Neuronal stem cell (in vitro differentiated cells): ENCODE data around the gene APOA1.

ENCODE experiments used
- DNase-seq: peaks from one replicate; pipeline ENCODE4 v3.0.0-alpha.2; 2013; ENCODE audit warnings: low spot score
- H2AFZ ChIP-seq: one replicate; pipeline ENCODE4 v1.6.1; 2013; ENCODE audit warnings: mild to moderate bottlenecking, low read length, inconsistent platforms
- H2AK5ac ChIP-seq: 2 replicates; pipeline ENCODE4 v1.6.1; 2013; ENCODE audit warnings: low read depth, mild to moderate bottlenecking, inconsistent platforms, low read length, moderate library complexity, mixed read lengths
- H2BK120ac ChIP-seq: 2 replicates; pipeline ENCODE4 v1.6.1; 2013; ENCODE audit warnings: low read depth, mild to moderate bottlenecking, inconsistent platforms, low read length, moderate library complexity, mixed read lengths
- H2BK12ac ChIP-seq: one replicate; pipeline ENCODE4 v1.6.1; 2013; ENCODE audit warnings: low read length, inconsistent platforms
- H2BK15ac ChIP-seq: 2 replicates; pipeline ENCODE4 v1.6.1; 2013; ENCODE audit warnings: mild to moderate bottlenecking, low read length, inconsistent platforms, mixed read lengths
- H2BK5ac ChIP-seq: one replicate; pipeline ENCODE4 v1.6.1; 2013; ENCODE audit warnings: inconsistent platforms, mild to moderate bottlenecking, low read length, moderate library complexity
- H3K14ac ChIP-seq: one replicate; pipeline ENCODE4 v1.6.1; 2013; ENCODE audit warnings: low read length, inconsistent platforms
- H3K18ac ChIP-seq: 2 replicates; pipeline ENCODE4 v1.6.1; 2013; ENCODE audit warnings: low read length, inconsistent platforms
- H3K23ac ChIP-seq: 2 replicates; pipeline ENCODE4 v1.6.1; 2013; ENCODE audit warnings: low read depth, mild to moderate bottlenecking, mixed read lengths, low read length, inconsistent platforms; ENCODE audit not compliant: poor library complexity
- H3K27ac ChIP-seq: replicated peaks from 3 replicates; pipeline ENCODE4 v1.5.1; 2013; ENCODE audit warnings: low read length, inconsistent platforms
- H3K27me3 ChIP-seq, 3 experiments: 2 replicates each; pipeline ENCODE4 v1.6.1; 2013; ENCODE audit warnings: low read length in 3 of 3, mild to moderate bottlenecking in 2 of 3, inconsistent platforms in 1 of 3, low read depth in 1 of 3, mixed read lengths in 1 of 3, moderate library complexity in 1 of 3; ENCODE audit not compliant: control insufficient read depth in 3 of 3, insufficient read depth in 3 of 3
- H3K36me3 ChIP-seq, 2 donors: replicated peaks in 1 of 2; 2 replicates each; pipeline ENCODE4 v1.6.1; 2013; ENCODE audit warnings: low read length in 2 of 2; ENCODE audit not compliant: control insufficient read depth in 2 of 2, insufficient read depth in 2 of 2
- H3K4ac ChIP-seq: 2 replicates; pipeline ENCODE4 v1.6.1; 2013; ENCODE audit warnings: inconsistent platforms, mild to moderate bottlenecking, low read length, moderate library complexity
- H3K4me1 ChIP-seq, 2 donors: 1 replicate in 1 of 2; 2 replicates in 1 of 2; pipeline ENCODE4 v1.6.1; 2013; ENCODE audit warnings: low read length in 2 of 2, low read depth in 1 of 2; ENCODE audit not compliant: control insufficient read depth in 2 of 2, insufficient read depth in 1 of 2
- H3K4me2 ChIP-seq: one replicate; pipeline ENCODE4 v1.6.1; 2013; ENCODE audit warnings: mild to moderate bottlenecking, low read length, inconsistent platforms; ENCODE audit not compliant: insufficient read depth, poor library complexity, severe bottlenecking
- H3K4me3 ChIP-seq, 2 donors: 2 replicates each; pipeline ENCODE4 v1.5.1; 2013; ENCODE audit warnings: low read length in 2 of 2, mild to moderate bottlenecking in 2 of 2, inconsistent platforms in 1 of 2, moderate library complexity in 1 of 2
- H3K79me1 ChIP-seq: one replicate; pipeline ENCODE4 v1.6.1; 2013; ENCODE audit warnings: low read depth, mild to moderate bottlenecking, inconsistent platforms, low read length, moderate library complexity
- H3K9ac ChIP-seq: one replicate; pipeline ENCODE4 v1.6.1; 2013; ENCODE audit warnings: mild to moderate bottlenecking, low read depth, low read length, inconsistent platforms; ENCODE audit not compliant: poor library complexity
- H3K9me3 ChIP-seq, 2 donors: replicated peaks in 1 of 2; 2 replicates each; pipeline versions ENCODE3 to v1.6.1; 2013; ENCODE audit warnings: low read length in 2 of 2, mild to moderate bottlenecking in 2 of 2, inconsistent platforms in 1 of 2, low read depth in 1 of 2, mixed read lengths in 1 of 2, moderate library complexity in 1 of 2; ENCODE audit not compliant: control insufficient read depth in 2 of 2, insufficient read depth in 1 of 2
- H4K8ac ChIP-seq: one replicate; pipeline ENCODE4 v1.6.1; 2013; ENCODE audit warnings: low read depth, mild to moderate bottlenecking, inconsistent platforms, low read length, moderate library complexity
- H4K91ac ChIP-seq: one replicate; pipeline ENCODE4 v1.6.1; 2013; ENCODE audit warnings: low read length, low read depth, mild to moderate bottlenecking, inconsistent platforms; ENCODE audit not compliant: poor library complexity
- WGBS, 2 donors: extraction: QIAGEN DNeasy Blood & Tissue Kit; methylation state at CpG; one replicate each; pipeline ENCODE4 v1.1.7; 2013; ENCODE audit warnings: missing lambda C conversion rate in 2 of 2, mixed read lengths in 1 of 2; ENCODE audit not compliant: insufficient read length in 2 of 2, insufficient replicate concordance in 1 of 2; ENCODE audit errors: extremely low coverage in 2 of 2; 5-methylcytosine and 5-hydroxymethylcytosine counted together

Gene APOA1

GRCh38 chr11:116791002-116791812 is 46.2 kb downstream of the APOA1 start:
- peak overlapping the region; percentile 37 for H3K23ac ChIP-seq
- peak overlapping the region; percentile 27 for H3K4me2 ChIP-seq
- H2BK120ac ChIP-seq, result no peak overlapping the region
- WGBS, 2 donors, result no CpG with 5 or more reads among the region's 31 CpGs
- peaks cover 0 to 9% of the 10 kb centered on the region in 2 donors for H3K36me3 ChIP-seq
- peak overlapping the region; percentile 11 for H4K91ac ChIP-seq
- H3K4me3 ChIP-seq, result no peak overlapping the region
- H3K4ac ChIP-seq, result no peak overlapping the region
- DNase-seq, result peak; percentile 76
- H2BK12ac ChIP-seq, result no peak overlapping the region
- peak overlapping the region; percentile 95 for H2BK15ac ChIP-seq
- H3K79me1 ChIP-seq, result no peaks in the 10 kb centered on the region
- H3K9me3 ChIP-seq, result no peaks in the 10 kb centered on the region
- H2AFZ ChIP-seq, result peak overlapping the region; percentile 84
- peaks cover 8 to 17% of the 10 kb centered on the region in 2 donors for H3K4me1 ChIP-seq
- no peak overlapping the region for H2AK5ac ChIP-seq
- H3K27ac ChIP-seq, result no peak overlapping the region
- H3K14ac ChIP-seq, result no peak overlapping the region
- no peak overlapping the region for H3K9ac ChIP-seq
- H3K18ac ChIP-seq, result peak overlapping the region; percentile 76
- H2BK5ac ChIP-seq, result peak overlapping the region; percentile 33
- peaks cover 0 to 12% (median 3%) of the 10 kb centered on the region in 3 experiments for H3K27me3 ChIP-seq
- no peak overlapping the region for H4K8ac ChIP-seq

DNA sequence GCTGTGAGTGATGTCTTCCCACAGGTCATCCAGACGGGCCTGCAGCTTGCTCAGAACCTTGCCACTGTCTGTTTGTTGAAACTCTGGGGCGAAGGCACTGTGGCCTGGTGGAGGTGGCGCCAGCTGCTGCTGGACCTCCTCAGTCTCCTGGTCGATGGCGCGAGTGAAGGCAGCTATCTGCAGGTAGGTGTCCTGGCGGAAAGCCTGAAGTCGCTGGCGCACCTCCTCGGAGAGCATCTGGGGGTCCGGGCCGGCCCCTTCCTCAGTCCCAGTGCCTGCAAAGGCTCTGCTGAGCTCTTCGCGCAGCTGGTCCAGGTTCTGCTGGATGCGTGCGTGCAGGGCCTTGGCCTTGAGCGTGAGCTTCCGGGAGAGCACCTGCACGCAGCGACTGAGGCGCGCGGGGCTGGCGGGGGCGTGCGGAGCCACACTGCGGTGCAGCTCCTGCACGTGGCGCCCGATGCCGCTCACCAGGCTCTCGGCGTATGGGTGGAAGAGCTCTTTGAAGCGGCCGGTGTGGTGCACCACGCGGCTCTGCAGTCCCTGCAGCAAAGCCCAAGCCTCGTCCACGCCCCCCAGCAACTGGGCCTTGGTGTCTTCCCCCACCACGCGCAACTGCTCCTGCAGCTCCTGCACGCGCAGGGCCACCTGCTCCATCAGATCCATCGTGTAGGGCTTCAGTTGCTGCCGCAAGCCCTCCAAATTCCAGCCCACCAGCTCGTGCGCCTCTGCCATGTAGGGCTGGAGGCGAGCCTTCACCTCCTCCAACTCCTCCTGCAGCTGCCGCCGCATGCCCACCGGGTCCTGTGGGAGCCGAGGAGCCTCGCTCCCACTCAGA is 47.0 kb downstream of the APOA1 start:
- H3K4me1 ChIP-seq, result peaks cover 8 to 17% of the 10 kb centered on the region in 2 donors
- peaks cover 0 to 12% (median 3%) of the 10 kb centered on the region in 3 experiments for H3K27me3 ChIP-seq
- H3K9ac ChIP-seq, result no peak overlapping the region
- H4K91ac ChIP-seq, result no peak overlapping the region
- H3K4me3 ChIP-seq, result no peak overlapping the region
- peak overlapping the region; percentile 37 for H3K23ac ChIP-seq
- H3K4ac ChIP-seq, result no peak overlapping the region
- no peak overlapping the region for H2BK120ac ChIP-seq
- H3K36me3 ChIP-seq, result peaks cover 5 to 17% of the 10 kb centered on the region in 2 donors
- DNase-seq, result no peak
- H3K27ac ChIP-seq, result no peak overlapping the region
- no peaks in the 10 kb centered on the region for H3K9me3 ChIP-seq
- H3K14ac ChIP-seq, result no peak overlapping the region
- H2AFZ ChIP-seq, result peak overlapping the region; percentile 84
- peak overlapping the region; percentile 3 for H2BK15ac ChIP-seq
- no peak overlapping the region for H4K8ac ChIP-seq
- WGBS, 2 donors, result no CpG with 5 or more reads among the region's 53 CpGs
- no peak overlapping the region for H3K4me2 ChIP-seq
- no peak overlapping the region for H3K18ac ChIP-seq
- H2BK5ac ChIP-seq, result no peak overlapping the region
- no peak overlapping the region for H2BK12ac ChIP-seq
- H2AK5ac ChIP-seq, result peak overlapping the region; percentile 24
- no peaks in the 10 kb centered on the region for H3K79me1 ChIP-seq

DNA sequence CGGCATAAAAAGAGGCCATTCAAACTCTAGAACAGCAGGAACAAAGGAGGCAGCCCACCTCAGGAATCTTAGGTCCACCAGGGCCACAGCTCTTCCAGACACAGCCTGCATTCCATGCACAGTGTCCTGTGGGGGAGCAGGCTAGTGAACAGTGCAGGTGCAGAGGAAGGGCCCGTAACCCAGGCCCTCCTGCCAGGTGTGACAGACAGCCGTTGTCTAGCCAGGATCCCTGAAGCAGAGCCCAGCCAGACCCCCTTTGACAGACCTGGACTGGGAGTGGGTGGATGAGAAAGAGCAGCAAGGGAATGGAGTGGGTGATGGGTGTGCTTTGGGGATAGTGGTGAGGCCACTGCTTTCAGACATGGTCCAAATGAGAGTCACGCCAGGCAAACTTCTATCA is 48.4 kb downstream of the APOA1 start:
- no peak for DNase-seq
- Histone ChIP-seq H2BK5ac (no peak overlapping the region), H3K4me3 (peak overlapping the region in 1 of 2 donors; percentile 58), H3K23ac (no peak overlapping the region), H3K27ac (no peak overlapping the region), H3K27me3 (peaks cover 0 to 12% (median 3%) of the 10 kb centered on the region in 3 experiments), H3K9ac (no peak overlapping the region), H3K18ac (no peak overlapping the region), H2BK120ac (no peak overlapping the region), H3K9me3 (no peaks in the 10 kb centered on the region), H4K91ac (no peak overlapping the region), H3K36me3 (peaks cover 18 to 31% of the 10 kb centered on the region in 2 donors), H2BK15ac (no peak overlapping the region), H2BK12ac (no peak overlapping the region), H3K14ac (no peak overlapping the region), H3K4me2 (no peak overlapping the region), H3K4ac (no peak overlapping the region), H3K4me1 (peaks cover 8 to 17% of the 10 kb centered on the region in 2 donors), H3K79me1 (no peaks in the 10 kb centered on the region), H4K8ac (no peak overlapping the region), H2AK5ac (peak overlapping the region; percentile 57), H2AFZ (peak overlapping the region; percentile 86)
- no CpG with 5 or more reads among the region's 4 CpGs for WGBS, 2 donors

DNA sequence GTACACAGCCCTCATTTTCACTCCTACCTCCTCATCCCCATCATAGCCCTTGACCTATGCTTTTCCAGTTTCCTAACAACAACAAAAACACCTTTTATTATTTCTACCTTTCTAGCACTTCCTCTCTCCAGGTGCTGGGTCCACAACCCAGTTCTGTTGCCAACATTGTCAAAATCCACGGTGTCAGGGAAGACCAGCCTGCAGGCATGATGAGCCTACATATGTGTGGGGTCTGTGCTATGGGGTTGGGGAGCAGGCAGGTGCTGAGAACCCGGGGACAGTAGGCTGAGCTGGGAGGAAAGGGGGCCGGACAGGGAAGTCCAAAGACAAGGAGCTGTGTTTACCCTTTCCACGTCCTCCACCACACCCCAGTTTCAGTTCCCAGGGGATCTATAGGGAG is 48.9 kb downstream of the APOA1 start:
- H2AK5ac ChIP-seq, result peak overlapping the region; percentile 57
- no peak overlapping the region for H3K18ac ChIP-seq
- H3K27me3 ChIP-seq, result peaks cover 0 to 12% (median 3%) of the 10 kb centered on the region in 3 experiments
- no peak overlapping the region for H3K4ac ChIP-seq
- no peak overlapping the region for H3K14ac ChIP-seq
- peak overlapping the region; percentile 86 for H2AFZ ChIP-seq
- no peak overlapping the region for H2BK120ac ChIP-seq
- peak overlapping the region; percentile 91 for H3K4me2 ChIP-seq
- H4K91ac ChIP-seq, result no peak overlapping the region
- no peak overlapping the region for H2BK15ac ChIP-seq
- no peak overlapping the region for H4K8ac ChIP-seq
- peaks cover 19 to 36% of the 10 kb centered on the region in 2 donors for H3K36me3 ChIP-seq
- H3K9me3 ChIP-seq, result no peaks in the 10 kb centered on the region
- no peak overlapping the region for H3K23ac ChIP-seq
- no peak overlapping the region for H2BK12ac ChIP-seq
- no CpG with 5 or more reads among the region's 4 CpGs for WGBS, 2 donors
- H3K79me1 ChIP-seq, result no peaks in the 10 kb centered on the region
- no peak overlapping the region for H3K9ac ChIP-seq
- DNase-seq, result no peak
- H3K4me1 ChIP-seq, result peaks cover 8 to 17% of the 10 kb centered on the region in 2 donors
- no peak overlapping the region for H2BK5ac ChIP-seq
- peak overlapping the region; percentile 58 to 90 for H3K4me3 ChIP-seq
- H3K27ac ChIP-seq, result no peak overlapping the region
